ENCODE data around the gene SYT9.

GRCh38 chr11:7300281-7300680 lies 48.6 kb downstream of the SYT9 start:
- TF ChIP-seq CTCF (conservative IDR thresholded peaks at IDR 0.05; ENCODE audit: low read depth, low read length): no peak
- TF ChIP-seq RAD21 (IDR thresholded peaks at IDR 0.05; ENCODE audit: low read length): no peak
- no peak for TF ChIP-seq SMC3 (IDR thresholded peaks at IDR 0.05; ENCODE audit: low read depth, low read length)
- TF ChIP-seq CEBPB (IDR thresholded peaks at IDR 0.05; ENCODE audit: low read depth, low read length): no peak
- TF ChIP-seq MAZ (IDR thresholded peaks at IDR 0.05; ENCODE audit: borderline replicate concordance, low read depth, low read length): no peak
- no peak for TF ChIP-seq POLR2A (IDR thresholded peaks at IDR 0.05; ENCODE audit: low read depth, low read length)
- no peak for TF ChIP-seq RCOR1 (IDR thresholded peaks at IDR 0.05; ENCODE audit: insufficient replicate concordance, low read length)
- TF ChIP-seq BHLHE40 (IDR thresholded peaks at IDR 0.05; ENCODE audit: low read depth, low read length): no peak
- TF ChIP-seq RFX5 (IDR thresholded peaks at IDR 0.05; ENCODE audit: low read depth, low read length): no peak
- TF ChIP-seq CHD1 (IDR thresholded peaks at IDR 0.05; ENCODE audit: low read depth, low read length): no peak
- TF ChIP-seq, protein P1, sequence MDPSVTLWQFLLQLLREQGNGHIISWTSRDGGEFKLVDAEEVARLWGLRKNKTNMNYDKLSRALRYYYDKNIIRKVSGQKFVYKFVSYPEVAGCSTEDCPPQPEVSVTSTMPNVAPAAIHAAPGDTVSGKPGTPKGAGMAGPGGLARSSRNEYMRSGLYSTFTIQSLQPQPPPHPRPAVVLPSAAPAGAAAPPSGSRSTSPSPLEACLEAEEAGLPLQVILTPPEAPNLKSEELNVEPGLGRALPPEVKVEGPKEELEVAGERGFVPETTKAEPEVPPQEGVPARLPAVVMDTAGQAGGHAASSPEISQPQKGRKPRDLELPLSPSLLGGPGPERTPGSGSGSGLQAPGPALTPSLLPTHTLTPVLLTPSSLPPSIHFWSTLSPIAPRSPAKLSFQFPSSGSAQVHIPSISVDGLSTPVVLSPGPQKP (IDR thresholded peaks at IDR 0.05; ENCODE audit: borderline replicate concordance, low read depth, low read length): no peak
